Vagina (tissue), 2 donors: ENCODE results near the gene TMPRSS11D. TPM values are rescaled to one million over a fixed set of nuclear protein-coding genes. Genes with fewer than 3 reads are reported as not detected.

Source experiments
- DNase-seq, 2 donors: peaks; one replicate each; pipeline ENCODE4 v3.0.0-alpha.2; 2017; ENCODE audit errors: extremely low spot score in 2 of 2
- H3K27ac ChIP-seq: fragments of 200-600 bp; sonication (generic); one replicate; pipeline ENCODE4 v1.5.1; 2019
- H3K27me3 ChIP-seq: fragments of 200-600 bp; sonication (generic); one replicate; pipeline ENCODE4 v1.5.1; 2019
- H3K36me3 ChIP-seq, 2 donors: fragments of 200-600 bp; sonication (generic); one replicate each; pipeline ENCODE4 v1.5.1; 2017 to 2019
- H3K4me1 ChIP-seq: fragments of 200-600 bp; sonication (generic); one replicate; pipeline ENCODE4 v1.5.1; 2019
- H3K4me3 ChIP-seq, 2 donors: fragments of 200-600 bp; sonication (generic); 1 replicate in 1 of 2; 2 replicates in 1 of 2; pipeline ENCODE4 v1.5.1; 2016 to 2019
- H3K9me3 ChIP-seq: fragments of 200-600 bp; sonication (generic); one replicate; pipeline ENCODE4 v1.5.1; 2019
- CTCF ChIP-seq, 3 experiments: fragments of 450-650 bp in 2 of 3; fragments of 200-600 bp in 1 of 3; sonication (generic) in 1 of 3; IDR thresholded peaks; one replicate each; pipeline ENCODE4 v1.5.1; 2017 to 2019; ENCODE audit warnings: antibody characterized with exemption in 3 of 3, mild to moderate bottlenecking in 2 of 3, moderate library complexity in 2 of 3
- POLR2A ChIP-seq, 2 donors: fragments of 450-650 bp; IDR thresholded peaks; one replicate each; pipeline ENCODE4 v1.6.1; 2017; ENCODE audit warnings: antibody characterized with exemption in 2 of 2, mild to moderate bottlenecking in 2 of 2, moderate library complexity in 2 of 2
- POLR2AphosphoS5 ChIP-seq, 2 donors: sonication (generic); formaldehyde crosslinking; IDR thresholded peaks; one replicate each; pipeline ENCODE4 v1.9.0; 2017; ENCODE audit warnings: antibody characterized with exemption in 2 of 2, mild to moderate bottlenecking in 2 of 2, low read depth in 1 of 2; ENCODE audit not compliant: insufficient read depth in 1 of 2
- intact Hi-C: fragments of 100-400 bp; cut with DNase I; formaldehyde crosslinking; loops from one replicate; pipeline ENCODE4 v1.15.1; 2023
- total RNA-seq: library from RNA; depleted of rRNA; stranded (reverse); fragments of >200 nt; gene quantifications from one replicate; pipeline ENCODE4 v1.2.3, GENCODE V29; 2016

TMPRSS11D gene
- total RNA-seq, 1 donor from 2014 or later, result 72.4 TPM

- no peak for DNase-seq
- Histone ChIP-seq H3K27me3 (no peaks in the 10 kb centered on the region), H3K4me3 (no peak overlapping the region), H3K27ac (no peak overlapping the region), H3K9me3 (no peaks in the 10 kb centered on the region), H3K36me3 (no peaks in the 10 kb centered on the region), H3K4me1 (no peaks in the 10 kb centered on the region)
- intact Hi-C loops, result no loop called here
- no peak for TF ChIP-seq POLR2A (IDR thresholded peaks at IDR 0.05)
- TF ChIP-seq CTCF (IDR thresholded peaks at IDR 0.05), result no peak
- no peak for TF ChIP-seq POLR2AphosphoS5 (IDR thresholded peaks at IDR 0.05; ENCODE audit: insufficient read depth in 1 of 2, low read depth in 1 of 2)
These were observed 96.5 kb downstream of the TMPRSS11D start for GRCh38 chr4:67787311-67787710.

GRCh38 chr4:67785528-67785927 is 98.3 kb downstream of the TMPRSS11D start:
- no peaks in the 10 kb centered on the region for H3K4me1 ChIP-seq
- intact Hi-C loops, result no loop called here
- H3K4me3 ChIP-seq, result no peak overlapping the region
- no peaks in the 10 kb centered on the region for H3K9me3 ChIP-seq
- H3K36me3 ChIP-seq, result no peaks in the 10 kb centered on the region
- no peak for TF ChIP-seq CTCF (IDR thresholded peaks at IDR 0.05)
- TF ChIP-seq POLR2AphosphoS5 (IDR thresholded peaks at IDR 0.05; ENCODE audit: insufficient read depth in 1 of 2, low read depth in 1 of 2), result no peak
- no peak for TF ChIP-seq POLR2A (IDR thresholded peaks at IDR 0.05)
- no peaks in the 10 kb centered on the region for H3K27me3 ChIP-seq
- no peak for DNase-seq
- H3K27ac ChIP-seq, result no peak overlapping the region

- TF ChIP-seq POLR2A (IDR thresholded peaks at IDR 0.05) (no peak), CTCF (IDR thresholded peaks at IDR 0.05) (no peak), POLR2AphosphoS5 (IDR thresholded peaks at IDR 0.05; ENCODE audit: insufficient read depth in 1 of 2, low read depth in 1 of 2) (peak in 1 of 2 donors; percentile 70)
- intact Hi-C loops, result no loop called here
- DNase-seq, result no peak
- Histone ChIP-seq H3K4me1 (no peaks in the 10 kb centered on the region), H3K9me3 (no peaks in the 10 kb centered on the region), H3K27ac (no peak overlapping the region), H3K27me3 (no peaks in the 10 kb centered on the region), H3K36me3 (no peaks in the 10 kb centered on the region), H3K4me3 (no peak overlapping the region)
These were observed 104.2 kb downstream of the TMPRSS11D start for GRCh38 chr4:67779631-67780030.

- Histone ChIP-seq H3K9me3 (no peaks in the 10 kb centered on the region), H3K27ac (no peak overlapping the region), H3K4me1 (no peaks in the 10 kb centered on the region), H3K36me3 (no peaks in the 10 kb centered on the region), H3K4me3 (no peak overlapping the region), H3K27me3 (no peaks in the 10 kb centered on the region)
- no peak for DNase-seq
- intact Hi-C loops, result no loop called here
- TF ChIP-seq POLR2AphosphoS5 (IDR thresholded peaks at IDR 0.05; ENCODE audit: insufficient read depth in 1 of 2, low read depth in 1 of 2) (no peak), POLR2A (IDR thresholded peaks at IDR 0.05) (no peak), CTCF (IDR thresholded peaks at IDR 0.05) (no peak)
These were observed 107.1 kb downstream of the TMPRSS11D start for GRCh38 chr4:67776746-67777145.

Other genes with a start within 250 kb of the TMPRSS11D start
- gene UBA6, start 182.8 kb downstream of the TMPRSS11D start, total RNA-seq, result 36.3 TPM
- gene GNRHR, start 129.6 kb downstream of the TMPRSS11D start, total RNA-seq, result not detected
- gene TMPRSS11A, start 79.5 kb upstream of the TMPRSS11D start, total RNA-seq, result 26.0 TPM
- gene TMPRSS11F, start 245.9 kb upstream of the TMPRSS11D start, total RNA-seq, result 13.8 TPM